Esophagus muscularis mucosa (tissue), 4 donors: ENCODE measurements around the gene ZNF146. TPM values are rescaled to one million over a fixed set of nuclear protein-coding genes. Genes with fewer than 3 reads are reported as not detected.
"Not testable (repeated sequence)": the region's sequence is repeated elsewhere in the genome, so short reads cannot be mapped to it uniquely, and the experiment has no call there.

Source experiments
- DNase-seq: peaks from one replicate; pipeline ENCODE4 v3.0.0-alpha.2; 2017; ENCODE audit errors: extremely low spot score
- H3K27ac ChIP-seq, 4 donors: fragments of 200-600 bp; sonication (generic); replicated peaks in 1 of 4; 1 replicate in 3 of 4; 2 replicates in 1 of 4; pipeline ENCODE4 v1.5.1; 2016 to 2019; ENCODE audit warnings: mild to moderate bottlenecking in 1 of 4
- H3K27me3 ChIP-seq, 4 donors: fragments of 200-600 bp; sonication (generic); one replicate each; pipeline versions ENCODE4 v1.5.1 to v1.6.0; 2016 to 2019
- H3K36me3 ChIP-seq, 4 donors: fragments of 200-600 bp; sonication (generic); one replicate each; pipeline ENCODE4 v1.5.1; 2016 to 2019
- H3K4me1 ChIP-seq, 4 donors: fragments of 200-600 bp; sonication (generic); one replicate each; pipeline ENCODE4 v1.5.1; 2016 to 2019
- H3K4me3 ChIP-seq, 4 donors: fragments of 200-600 bp; sonication (generic); 1 replicate in 2 of 4; 2 replicates in 2 of 4; pipeline ENCODE4 v1.5.1; 2016 to 2019; ENCODE audit warnings: mild to moderate bottlenecking in 4 of 4, moderate library complexity in 1 of 4
- H3K9me3 ChIP-seq, 4 donors: fragments of 200-600 bp; sonication (generic); 1 replicate in 3 of 4; 2 replicates in 1 of 4; pipeline ENCODE4 v1.5.1; 2016 to 2019
- EP300 ChIP-seq: sonication (generic); formaldehyde crosslinking; IDR thresholded peaks from one replicate; pipeline ENCODE4 v1.6.1; 2017; ENCODE audit warnings: antibody characterized with exemption
- POLR2A ChIP-seq: fragments of 450-650 bp; IDR thresholded peaks from one replicate; pipeline ENCODE4 v1.6.1; 2017; ENCODE audit warnings: antibody characterized with exemption, moderate library complexity, mild to moderate bottlenecking, low read depth
- POLR2AphosphoS5 ChIP-seq, 2 donors: sonication (generic); formaldehyde crosslinking; IDR thresholded peaks; one replicate each; pipeline ENCODE4 v1.6.1; 2017; ENCODE audit warnings: antibody characterized with exemption in 2 of 2
- WGBS: methylation state at CpG from one replicate; pipeline ENCODE4 v1.1.5; 2018; 5-methylcytosine and 5-hydroxymethylcytosine counted together
- intact Hi-C: fragments of 100-400 bp; cut with DNase I; formaldehyde crosslinking; loops from one replicate; pipeline ENCODE4 v1.15.1; 2023
- total RNA-seq, 4 donors: library from RNA; depleted of rRNA; stranded (reverse); fragments of >200 nt; gene quantifications; one replicate each; pipeline versions ENCODE4 v1.1.0 to v1.2.1, GENCODE V29; 2016
- TF ChIP-seq, protein P1 (sequence below), 3 experiments: fragments of 200-600 bp in 2 of 3; fragments of 450-650 bp in 1 of 3; sonication (generic) in 2 of 3; IDR thresholded peaks; one replicate each; pipeline ENCODE4 v1.5.1; 2017 to 2019; ENCODE audit warnings: antibody characterized with exemption in 3 of 3, mild to moderate bottlenecking in 2 of 3, moderate library complexity in 1 of 3

ZNF146 gene
- total RNA-seq, 4 donors from 2014 or later = 44.9 to 78.2 (median 49.9) TPM

DNA sequence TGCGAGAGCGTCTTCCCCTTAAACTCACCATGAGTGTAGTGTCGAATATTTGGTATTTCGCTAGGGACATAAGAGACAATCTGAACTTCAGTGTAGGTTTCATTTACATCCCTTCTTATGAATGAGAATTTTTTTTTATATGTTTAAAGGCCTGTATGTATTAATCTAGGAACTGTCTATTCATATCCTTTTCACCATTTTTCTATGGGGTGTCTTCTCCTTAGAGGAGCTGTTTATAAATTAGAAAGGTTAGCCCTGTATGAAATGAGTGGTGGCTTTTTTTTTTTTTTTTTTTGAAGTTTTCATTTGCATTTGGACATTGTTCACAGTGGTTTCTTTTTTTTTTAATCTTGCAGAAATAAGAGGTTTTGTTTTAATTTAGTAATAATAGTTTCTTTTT, 7.6 kb downstream of the ZNF146 start:
- H3K36me3 ChIP-seq = peaks cover 0 to 63% (median 36%) of the 10 kb centered on the region in 4 donors
- 99% methylated on average over 4 of the region's 4 CpGs for WGBS
- no peak for DNase-seq

DNA sequence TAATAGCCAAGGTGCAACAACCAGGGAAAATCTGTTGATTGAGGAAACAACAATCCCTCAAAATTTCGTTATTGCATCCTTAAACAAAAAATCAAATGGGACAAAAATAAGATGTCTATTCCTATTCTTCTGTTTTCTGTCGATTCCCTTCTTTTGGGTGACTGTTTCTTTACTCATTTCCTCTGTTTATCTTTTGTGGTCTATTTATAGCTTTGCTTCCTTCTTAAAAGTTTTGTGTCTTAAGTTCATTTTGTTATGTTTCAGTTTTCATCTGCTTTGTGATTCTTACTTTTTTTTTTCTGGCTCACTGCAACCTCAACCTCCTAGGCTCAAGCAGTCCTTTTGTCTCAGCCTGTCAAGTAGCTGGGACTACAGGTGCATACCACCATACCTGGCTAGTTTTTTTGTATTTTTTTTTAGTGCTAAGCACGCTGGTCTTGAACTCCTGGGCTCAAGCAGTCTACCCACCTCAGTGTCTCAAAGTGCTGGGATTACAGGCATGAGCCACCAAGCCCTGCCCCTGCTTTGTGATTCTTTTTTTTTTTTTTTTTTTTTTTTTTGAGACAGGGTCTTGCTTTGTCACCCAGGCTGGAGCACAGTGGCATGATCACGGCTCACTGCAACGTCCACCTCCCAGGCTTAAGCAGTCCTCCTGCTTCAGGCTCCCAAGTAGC, 10.4 kb downstream of the ZNF146 start:
- intact Hi-C loops = no loop called here
- DNase-seq = no peak
- TF ChIP-seq, protein P1, sequence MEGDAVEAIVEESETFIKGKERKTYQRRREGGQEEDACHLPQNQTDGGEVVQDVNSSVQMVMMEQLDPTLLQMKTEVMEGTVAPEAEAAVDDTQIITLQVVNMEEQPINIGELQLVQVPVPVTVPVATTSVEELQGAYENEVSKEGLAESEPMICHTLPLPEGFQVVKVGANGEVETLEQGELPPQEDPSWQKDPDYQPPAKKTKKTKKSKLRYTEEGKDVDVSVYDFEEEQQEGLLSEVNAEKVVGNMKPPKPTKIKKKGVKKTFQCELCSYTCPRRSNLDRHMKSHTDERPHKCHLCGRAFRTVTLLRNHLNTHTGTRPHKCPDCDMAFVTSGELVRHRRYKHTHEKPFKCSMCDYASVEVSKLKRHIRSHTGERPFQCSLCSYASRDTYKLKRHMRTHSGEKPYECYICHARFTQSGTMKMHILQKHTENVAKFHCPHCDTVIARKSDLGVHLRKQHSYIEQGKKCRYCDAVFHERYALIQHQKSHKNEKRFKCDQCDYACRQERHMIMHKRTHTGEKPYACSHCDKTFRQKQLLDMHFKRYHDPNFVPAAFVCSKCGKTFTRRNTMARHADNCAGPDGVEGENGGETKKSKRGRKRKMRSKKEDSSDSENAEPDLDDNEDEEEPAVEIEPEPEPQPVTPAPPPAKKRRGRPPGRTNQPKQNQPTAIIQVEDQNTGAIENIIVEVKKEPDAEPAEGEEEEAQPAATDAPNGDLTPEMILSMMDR (IDR thresholded peaks at IDR 0.05) = no peak
- TF ChIP-seq EP300 = no peak
- TF ChIP-seq POLR2A = no peak
- no peak for TF ChIP-seq POLR2AphosphoS5 (IDR thresholded peaks at IDR 0.05)
- H3K4me3 ChIP-seq = no peak overlapping the region
- H3K27me3 ChIP-seq = no peaks in the 10 kb centered on the region
- WGBS = 46% methylated on average over 5 of the region's 5 CpGs
- peaks cover 20 to 45% (median 35%) of the 10 kb centered on the region in 4 donors for H3K4me1 ChIP-seq
- H3K27ac ChIP-seq = peak overlapping the region; percentile 8 to 39 (median 24)
- peaks cover 22 to 81% (median 59%) of the 10 kb centered on the region in 4 donors for H3K36me3 ChIP-seq
- no peaks in the 10 kb centered on the region for H3K9me3 ChIP-seq

More for the DNA sequence above, 7.6 kb downstream of the ZNF146 start:
- no peak for TF ChIP-seq EP300
- TF ChIP-seq POLR2A = no peak
- no peak for TF ChIP-seq POLR2AphosphoS5 (IDR thresholded peaks at IDR 0.05)
- TF ChIP-seq, protein P1 (IDR thresholded peaks at IDR 0.05) = no peak
- H3K4me3 ChIP-seq = no peak overlapping the region
- intact Hi-C loops = no loop called here
- H3K4me1 ChIP-seq = peaks cover 22 to 70% (median 49%) of the 10 kb centered on the region in 4 donors
- H3K27ac ChIP-seq = no peak overlapping the region
- H3K9me3 ChIP-seq = no peaks in the 10 kb centered on the region
- H3K27me3 ChIP-seq = no peaks in the 10 kb centered on the region

DNA sequence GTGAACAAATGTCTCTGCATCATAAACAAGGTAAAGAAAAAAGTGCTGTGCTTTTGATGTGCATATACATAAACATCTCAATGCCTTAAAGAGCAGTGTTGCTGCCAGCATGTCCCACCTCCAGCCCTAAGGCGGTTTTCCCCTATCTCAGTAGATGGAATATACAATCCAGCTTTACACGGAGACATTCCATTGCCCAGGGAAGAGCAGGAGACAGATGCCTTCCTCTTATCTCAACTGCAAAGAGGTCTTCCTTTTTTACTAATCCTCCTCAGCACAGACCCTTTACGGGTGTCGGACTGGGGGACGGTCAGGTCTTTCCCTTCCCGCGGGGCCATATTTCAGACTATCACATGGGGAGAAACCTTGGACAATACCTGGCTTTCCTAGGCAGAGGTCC, 18.7 kb downstream of the ZNF146 start:
- H3K4me3 ChIP-seq, DNase-seq, H3K27me3 ChIP-seq, H3K27ac ChIP-seq, intact Hi-C loops, H3K4me1 ChIP-seq: not testable (repeated sequence)
- Histone ChIP-seq H3K9me3 (peaks cover 0 to 14% (median 3%) of the 10 kb centered on the region in 4 donors), H3K36me3 (peaks cover 82 to 100% (median 92%) of the 10 kb centered on the region in 4 donors)
- 91% methylated on average over 7 of the region's 7 CpGs for WGBS

DNA sequence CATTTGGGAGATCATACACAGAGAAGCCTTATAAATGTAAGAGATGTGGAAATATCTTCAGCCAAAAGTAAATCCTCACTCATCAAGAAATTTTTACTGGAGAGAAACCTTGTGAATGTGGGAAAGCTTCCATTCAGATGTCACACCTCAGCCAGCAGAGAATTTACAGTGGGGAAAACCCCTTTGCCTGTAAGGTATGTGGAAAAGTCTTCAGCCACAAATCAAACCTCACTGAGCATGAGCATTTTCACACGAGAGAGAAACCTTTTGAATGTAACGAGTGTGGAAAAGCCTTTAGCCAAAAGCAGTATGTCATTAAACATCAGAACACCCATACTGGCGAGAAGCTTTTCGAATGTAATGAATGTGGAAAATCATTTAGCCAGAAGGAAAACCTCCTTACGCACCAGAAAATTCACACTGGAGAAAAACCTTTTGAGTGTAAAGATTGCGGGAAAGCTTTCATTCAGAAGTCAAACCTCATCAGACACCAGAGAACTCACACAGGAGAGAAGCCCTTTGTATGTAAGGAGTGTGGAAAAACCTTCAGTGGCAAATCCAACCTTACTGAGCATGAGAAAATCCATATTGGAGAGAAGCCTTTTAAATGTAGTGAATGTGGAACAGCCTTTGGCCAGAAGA, 21.5 kb downstream of the ZNF146 start:
- Histone ChIP-seq H3K36me3 (peaks cover 56 to 89% (median 75%) of the 10 kb centered on the region in 4 donors), H3K27ac (no peak overlapping the region), H3K9me3 (peaks cover 0 to 14% (median 3%) of the 10 kb centered on the region in 4 donors), H3K4me3 (no peak overlapping the region), H3K4me1 (no peaks in the 10 kb centered on the region), H3K27me3 (no peaks in the 10 kb centered on the region)
- TF ChIP-seq, protein P1 (IDR thresholded peaks at IDR 0.05) = no peak
- no peak for DNase-seq
- 95% methylated on average over 6 of the region's 6 CpGs for WGBS
- intact Hi-C loops = no loop called here

DNA sequence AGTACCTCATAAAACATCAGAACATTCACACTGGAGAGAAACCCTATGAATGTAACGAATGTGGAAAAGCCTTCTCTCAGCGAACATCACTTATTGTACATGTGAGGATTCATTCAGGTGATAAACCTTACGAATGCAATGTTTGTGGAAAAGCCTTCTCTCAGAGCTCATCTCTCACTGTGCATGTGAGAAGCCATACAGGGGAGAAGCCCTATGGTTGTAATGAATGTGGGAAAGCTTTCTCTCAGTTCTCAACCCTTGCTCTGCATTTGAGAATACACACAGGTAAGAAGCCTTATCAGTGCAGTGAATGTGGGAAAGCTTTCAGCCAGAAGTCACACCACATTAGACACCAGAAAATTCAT, 22.0 kb downstream of the ZNF146 start:
- TF ChIP-seq POLR2AphosphoS5 (IDR thresholded peaks at IDR 0.05) (no peak), POLR2A (no peak)
- TF ChIP-seq, protein P1 (IDR thresholded peaks at IDR 0.05) = no peak
- no peak overlapping the region for H3K4me3 ChIP-seq
- H3K9me3 ChIP-seq = peaks cover 0 to 14% (median 3%) of the 10 kb centered on the region in 4 donors
- WGBS = 93% methylated on average over 3 of the region's 3 CpGs
- H3K36me3 ChIP-seq = peaks cover 51 to 84% (median 70%) of the 10 kb centered on the region in 4 donors
- H3K27me3 ChIP-seq = no peaks in the 10 kb centered on the region
- no peak for DNase-seq
- no peaks in the 10 kb centered on the region for H3K4me1 ChIP-seq
- intact Hi-C loops = no loop called here
- H3K27ac ChIP-seq = no peak overlapping the region
